Panc1 (cell line): Measurements from ENCODE around the gene ZBTB47. TPM values are rescaled to one million over a fixed set of nuclear protein-coding genes. Genes with fewer than 3 reads are reported as not detected.

Experiments
- ATAC-seq: fragments of 200-7000 bp; cut with Tn5 transposase; 2 replicates; pipeline ENCODE4 v1.9.1; 2020; ENCODE audit warnings: mild to moderate bottlenecking, moderate library complexity
- BruUV-seq: library from RNA; stranded (reverse); fragments of 400-500 nt; replicated peaks from 2 replicates; lab custom pipeline; 2021; lab: Mats Ljungman, UMichigan
- CTCF ChIA-PET: fragments of 300-600 bp; sonication (Branson Sonifier 250); formaldehyde crosslinking; loops from one replicate; lab custom pipeline; 2022; ENCODE audit warnings: antibody characterized with exemption; lab: Charles Lee
- POLR2A ChIA-PET: fragments of 300-600 bp; sonication (Branson Sonifier 250); formaldehyde crosslinking; loops from one replicate; lab custom pipeline; 2022; ENCODE audit warnings: antibody characterized with exemption; lab: Charles Lee
- DNase-seq: peaks from one replicate; pipeline ENCODE4 v3.0.0-alpha.2; 2010; ENCODE audit warnings: low read depth, low spot score
- H3K27ac ChIP-seq: 2 replicates; pipeline ENCODE4 v1.5.1; 2011; ENCODE audit warnings: mild to moderate bottlenecking, low read length, inconsistent platforms
- H3K27me3 ChIP-seq: fragments of 200-500 bp; sonication (Bioruptor generic); 2 replicates; pipeline ENCODE4 v1.6.0; 2014; ENCODE audit warnings: low read length, inconsistent platforms; ENCODE audit not compliant: control insufficient read depth, insufficient read depth
- H3K36me3 ChIP-seq: fragments of 200-500 bp; sonication (Bioruptor generic); 2 replicates; pipeline ENCODE4 v1.5.1; 2014; ENCODE audit warnings: inconsistent platforms, mild to moderate bottlenecking, low read length, moderate library complexity; ENCODE audit not compliant: control insufficient read depth, insufficient read depth
- H3K4me1 ChIP-seq: 2 replicates; pipeline ENCODE4 v1.5.1; 2011; ENCODE audit warnings: inconsistent platforms, mild to moderate bottlenecking, low read length, moderate library complexity; ENCODE audit not compliant: control insufficient read depth, insufficient read depth
- H3K4me3 ChIP-seq, 2 experiments: 2 replicates each; pipeline ENCODE4 v1.5.1; 2011 to 2012; ENCODE audit warnings: low read depth in 2 of 2, low read length in 2 of 2, mild to moderate bottlenecking in 2 of 2, inconsistent platforms in 1 of 2, moderate library complexity in 1 of 2
- H3K9me3 ChIP-seq: fragments of 200-500 bp; sonication (Bioruptor generic); 2 replicates; pipeline ENCODE4 v1.5.1; 2014; ENCODE audit warnings: low read depth, mild to moderate bottlenecking, inconsistent platforms, low read length, moderate library complexity; ENCODE audit not compliant: control insufficient read depth, insufficient read depth
- CTCF ChIP-seq: fragments of 450-650 bp; IDR thresholded peaks from 2 replicates; pipeline ENCODE4 v1.5.1; 2017; ENCODE audit warnings: mild to moderate bottlenecking
- POLR2AphosphoS5 ChIP-seq: IDR thresholded peaks from 2 replicates; pipeline ENCODE4 v1.6.1; 2012; ENCODE audit warnings: mild to moderate bottlenecking, low read depth, low read length, moderate library complexity
- REST ChIP-seq, 2 experiments: IDR thresholded peaks; 2 replicates each; pipeline ENCODE4 v1.6.1; 2011 to 2012; ENCODE audit warnings: low read depth in 2 of 2, control low read depth in 1 of 2, low read length in 1 of 2, mild to moderate bottlenecking in 1 of 2, moderate library complexity in 1 of 2; ENCODE audit not compliant: insufficient read depth in 1 of 2
- SIN3A ChIP-seq: IDR thresholded peaks from 2 replicates; pipeline ENCODE4 v1.6.1; 2012; ENCODE audit warnings: low read depth, mild to moderate bottlenecking, low read length, moderate library complexity, borderline replicate concordance; ENCODE audit not compliant: insufficient read depth
- TCF7L2 ChIP-seq: IDR thresholded peaks from 2 replicates; pipeline ENCODE4 v1.6.1; 2011; ENCODE audit warnings: mild to moderate bottlenecking, low read depth, low read length, inconsistent platforms
- in situ Hi-C: cut with HindIII; loops from 2 replicates; pipeline ENCODE4 v1.10.0; 2016; ENCODE audit warnings: low sequenced_read_pairs, low pct_unique_long_range_greater_than_20kb
- intact Hi-C: fragments of 100-400 bp; cut with micrococcal nuclease; formaldehyde crosslinking; loops from one replicate; pipeline ENCODE4 v1.10.0; 2022; ENCODE audit not compliant: unreplicated experiment
- total RNA-seq: library from RNA; stranded (reverse); gene quantifications from one replicate; pipeline ENCODE4 v1.2.1, GENCODE V29; 2021; ENCODE audit not compliant: unreplicated experiment

ZBTB47 gene
- total RNA-seq, 1 experiment from 2014 or later = 3.6 TPM

GRCh38 chr3:42690766-42691680 is 37.5 kb downstream of the ZBTB47 start:
- Histone ChIP-seq H3K36me3 (no peaks in the 10 kb centered on the region), H3K27ac (no peak overlapping the region), H3K9me3 (no peaks in the 10 kb centered on the region), H3K4me1 (no peaks in the 10 kb centered on the region), H3K27me3 (no peaks in the 10 kb centered on the region), H3K4me3 (no peak overlapping the region)
- intact Hi-C loops = no loop called here
- in situ Hi-C loops = no loop called here
- DNase-seq (no peak), ATAC-seq (peak; percentile 23; the same call in 1 of the 2 replicates)
- no TSS peak for BruUV-seq
- CTCF ChIA-PET = no interaction called here
- POLR2A ChIA-PET = no interaction called here
- TF ChIP-seq REST (IDR thresholded peaks at IDR 0.05; ENCODE audit: insufficient read depth in 1 of 2, low read depth in 2 of 2, low read length in 1 of 2) (no peak), POLR2AphosphoS5 (no peak), SIN3A (no peak), CTCF (no peak), TCF7L2 (no peak)

DNA sequence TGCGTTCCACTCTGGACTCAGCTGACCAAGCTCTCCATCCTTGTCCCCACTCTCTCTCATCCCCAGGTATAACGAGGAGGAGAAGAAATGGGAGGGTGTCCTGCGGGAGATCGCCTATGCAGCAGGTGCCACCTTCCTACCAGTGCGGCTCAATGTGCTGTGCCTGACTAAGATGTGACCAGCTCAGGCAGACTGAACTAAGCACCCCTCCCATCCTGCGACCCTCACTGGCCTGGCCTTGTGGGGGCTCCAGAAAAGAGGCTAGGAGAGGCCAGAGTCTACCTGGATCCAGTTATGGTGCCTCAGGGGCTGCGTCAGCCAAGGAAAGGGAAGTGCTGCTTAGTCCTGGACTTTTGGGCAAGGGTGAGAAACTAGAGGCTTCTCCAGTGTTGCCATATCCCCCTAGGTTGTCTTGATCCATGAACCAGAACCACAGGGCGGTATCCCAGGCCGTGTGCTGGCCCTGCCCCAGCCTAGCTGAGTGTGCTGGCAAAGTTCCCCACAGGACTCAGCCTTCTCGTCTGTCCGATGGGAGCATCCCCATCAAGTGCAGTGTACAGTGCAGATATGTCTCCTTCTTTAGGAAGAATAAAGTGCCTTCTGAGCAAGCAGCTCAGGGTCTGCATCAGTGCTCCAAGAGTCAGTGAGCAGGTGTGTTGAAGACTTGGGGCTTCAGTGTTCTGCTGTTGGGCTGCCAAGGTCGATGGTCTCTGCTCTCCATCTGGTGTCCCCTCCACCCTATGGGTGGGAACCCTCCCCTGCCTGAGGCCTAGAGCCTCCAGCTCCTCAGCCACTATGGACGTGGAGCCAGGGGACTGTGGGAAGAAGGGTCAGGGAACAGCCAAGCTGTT is 38.5 kb downstream of the ZBTB47 start:
- no peak overlapping the region for H3K4me3 ChIP-seq
- H3K9me3 ChIP-seq = no peaks in the 10 kb centered on the region
- no peak for ATAC-seq
- H3K4me1 ChIP-seq = no peaks in the 10 kb centered on the region
- in situ Hi-C loops = no loop called here
- no peaks in the 10 kb centered on the region for H3K27me3 ChIP-seq
- intact Hi-C loops = no loop called here
- ChIA-PET CTCF (no interaction called here), POLR2A (no interaction called here)
- H3K27ac ChIP-seq = no peak overlapping the region
- TF ChIP-seq SIN3A (no peak), CTCF (no peak), TCF7L2 (no peak), POLR2AphosphoS5 (no peak), REST (IDR thresholded peaks at IDR 0.05; ENCODE audit: insufficient read depth in 1 of 2, low read depth in 2 of 2, low read length in 1 of 2) (no peak)
- H3K36me3 ChIP-seq = no peaks in the 10 kb centered on the region
- no TSS peak for BruUV-seq
- DNase-seq = no peak
